ENCODE results near the gene GPR61.

Gene GPR61

GRCh38 chr1:109528712-109529111 lies 11.0 kb upstream of the GPR61 start:
- TF ChIP-seq CTCF (IDR thresholded peaks at IDR 0.05): no peak
- H3K4me1 ChIP-seq (ENCODE audit: control insufficient read depth in 1 of 2, insufficient read depth in 1 of 2, low read depth in 1 of 2, low read length in 1 of 2): peaks cover 9% of the 10 kb centered on the region in 2 experiments
- no peaks in the 10 kb centered on the region for H3K9me3 ChIP-seq
- no peaks in the 10 kb centered on the region for H3K36me3 ChIP-seq
- H3K27ac ChIP-seq: no peak overlapping the region
- H3K27me3 ChIP-seq: no peaks in the 10 kb centered on the region
- H3K4me3 ChIP-seq (ENCODE audit: low read depth in 1 of 2, low read length in 1 of 2): no peak overlapping the region

- H3K4me1 ChIP-seq (ENCODE audit: control insufficient read depth in 1 of 2, insufficient read depth in 1 of 2, low read depth in 1 of 2, low read length in 1 of 2): peaks cover 9% of the 10 kb centered on the region in 2 experiments
- H3K27ac ChIP-seq: no peak overlapping the region
- no peak for TF ChIP-seq CTCF (IDR thresholded peaks at IDR 0.05)
Observed at GRCh38 chr1:109529881-109530456, 9.7 kb upstream of the GPR61 start.

GRCh38 chr1:109530457-109531087 lies 9.1 kb upstream of the GPR61 start:
- Histone ChIP-seq H3K9me3 (no peaks in the 10 kb centered on the region), H3K36me3 (no peaks in the 10 kb centered on the region), H3K27ac (no peak overlapping the region), H3K4me1 (ENCODE audit: control insufficient read depth in 1 of 2, insufficient read depth in 1 of 2, low read depth in 1 of 2, low read length in 1 of 2) (peaks cover 9% of the 10 kb centered on the region in 2 experiments), H3K4me3 (ENCODE audit: low read depth in 1 of 2, low read length in 1 of 2) (no peak overlapping the region), H3K27me3 (no peaks in the 10 kb centered on the region)
- no peak for TF ChIP-seq CTCF (IDR thresholded peaks at IDR 0.05)

More at GRCh38 chr1:109529881-109530456, 9.7 kb upstream of the GPR61 start:
- Histone ChIP-seq H3K4me3 (ENCODE audit: low read depth in 1 of 2, low read length in 1 of 2) (no peak overlapping the region), H3K9me3 (no peaks in the 10 kb centered on the region), H3K27me3 (no peaks in the 10 kb centered on the region), H3K36me3 (no peaks in the 10 kb centered on the region)

- H3K4me1 ChIP-seq (ENCODE audit: control insufficient read depth in 1 of 2, insufficient read depth in 1 of 2, low read depth in 1 of 2, low read length in 1 of 2): peaks cover 9% of the 10 kb centered on the region in 2 experiments
- H3K27me3 ChIP-seq: no peaks in the 10 kb centered on the region
- no peak overlapping the region for H3K27ac ChIP-seq
- no peak overlapping the region for H3K4me3 ChIP-seq (ENCODE audit: low read depth in 1 of 2, low read length in 1 of 2)
- H3K9me3 ChIP-seq: no peaks in the 10 kb centered on the region
- no peaks in the 10 kb centered on the region for H3K36me3 ChIP-seq
- no peak for TF ChIP-seq CTCF (IDR thresholded peaks at IDR 0.05)
Observed at GRCh38 chr1:109531380-109531779, 8.3 kb upstream of the GPR61 start.

- H3K4me1 ChIP-seq (ENCODE audit: control insufficient read depth in 1 of 2, insufficient read depth in 1 of 2, low read depth in 1 of 2, low read length in 1 of 2): peaks cover 9% of the 10 kb centered on the region in 2 experiments
- peak overlapping the region in 1 of 2 experiments; percentile 14 for H3K4me3 ChIP-seq (ENCODE audit: low read depth in 1 of 2, low read length in 1 of 2)
- H3K27ac ChIP-seq: no peak overlapping the region
- no peaks in the 10 kb centered on the region for H3K36me3 ChIP-seq
- no peaks in the 10 kb centered on the region for H3K27me3 ChIP-seq
- no peak for TF ChIP-seq CTCF (IDR thresholded peaks at IDR 0.05)
- no peaks in the 10 kb centered on the region for H3K9me3 ChIP-seq
Observed at GRCh38 chr1:109531826-109532364, 7.8 kb upstream of the GPR61 start.
